Neural cell (in vitro differentiated cells): ENCODE data around the gene MEIS1.

ENCODE experiments used
- POLR2AphosphoS5 ChIP-seq: IDR thresholded peaks from 2 replicates; pipeline ENCODE4 v1.6.1; 2012
- REST ChIP-seq: IDR thresholded peaks from 2 replicates; pipeline ENCODE4 v1.6.1; 2012; ENCODE audit warnings: borderline replicate concordance

GRCh38 chr2:66435549-66435875 lies 587 bp downstream of the MEIS1 start:
- TF ChIP-seq REST = no peak
- no peak for TF ChIP-seq POLR2AphosphoS5
